HL-60 (cell line): Measurements from ENCODE around the gene HESX1.
A peak's percentile ranks its signal among the peaks of the same experiment; 100 is the strongest.

Experiments used
- DNase-seq, 2 experiments: peaks; one replicate each; pipeline ENCODE4 v3.0.0-alpha.2; 2010 to 2020; ENCODE audit warnings: low read depth in 1 of 2, low spot score in 1 of 2
- H3K27ac ChIP-seq: fragments of 250-450 bp; sonication (Bioruptor Pico); replicated peaks from 2 replicates; pipeline ENCODE4 v1.5.1; 2020; ENCODE audit warnings: mild to moderate bottlenecking, moderate library complexity
- H3K27me3 ChIP-seq: fragments of 250-450 bp; sonication (Bioruptor Pico); 2 replicates; pipeline ENCODE4 v1.5.1; 2021; ENCODE audit warnings: mild to moderate bottlenecking, moderate library complexity; ENCODE audit not compliant: insufficient read depth, poor library complexity, severe bottlenecking
- H3K4me3 ChIP-seq: replicated peaks from 2 replicates; pipeline ENCODE4 v1.5.1; 2011; ENCODE audit warnings: mild to moderate bottlenecking, control low read depth, low read length; ENCODE audit not compliant: insufficient read depth
- CTCF ChIP-seq: IDR thresholded peaks from one replicate; pipeline ENCODE4 v1.5.1; 2011; ENCODE audit warnings: low read length, control low read depth, inconsistent platforms; ENCODE audit not compliant: insufficient read depth
- GABPA ChIP-seq: IDR thresholded peaks from 2 replicates; pipeline ENCODE4 v1.6.1; 2012; ENCODE audit warnings: low read depth
- POLR2AphosphoS5 ChIP-seq: IDR thresholded peaks from 2 replicates; pipeline ENCODE4 v1.6.1; 2012; ENCODE audit warnings: low read depth
- REST ChIP-seq: IDR thresholded peaks from 2 replicates; pipeline ENCODE4 v1.6.1; 2012; ENCODE audit warnings: low read depth; ENCODE audit not compliant: insufficient replicate concordance
- SPI1 ChIP-seq: IDR thresholded peaks from 2 replicates; pipeline ENCODE4 v1.6.1; 2012; ENCODE audit warnings: low read depth, mild to moderate bottlenecking, borderline replicate concordance

Gene HESX1

DNA sequence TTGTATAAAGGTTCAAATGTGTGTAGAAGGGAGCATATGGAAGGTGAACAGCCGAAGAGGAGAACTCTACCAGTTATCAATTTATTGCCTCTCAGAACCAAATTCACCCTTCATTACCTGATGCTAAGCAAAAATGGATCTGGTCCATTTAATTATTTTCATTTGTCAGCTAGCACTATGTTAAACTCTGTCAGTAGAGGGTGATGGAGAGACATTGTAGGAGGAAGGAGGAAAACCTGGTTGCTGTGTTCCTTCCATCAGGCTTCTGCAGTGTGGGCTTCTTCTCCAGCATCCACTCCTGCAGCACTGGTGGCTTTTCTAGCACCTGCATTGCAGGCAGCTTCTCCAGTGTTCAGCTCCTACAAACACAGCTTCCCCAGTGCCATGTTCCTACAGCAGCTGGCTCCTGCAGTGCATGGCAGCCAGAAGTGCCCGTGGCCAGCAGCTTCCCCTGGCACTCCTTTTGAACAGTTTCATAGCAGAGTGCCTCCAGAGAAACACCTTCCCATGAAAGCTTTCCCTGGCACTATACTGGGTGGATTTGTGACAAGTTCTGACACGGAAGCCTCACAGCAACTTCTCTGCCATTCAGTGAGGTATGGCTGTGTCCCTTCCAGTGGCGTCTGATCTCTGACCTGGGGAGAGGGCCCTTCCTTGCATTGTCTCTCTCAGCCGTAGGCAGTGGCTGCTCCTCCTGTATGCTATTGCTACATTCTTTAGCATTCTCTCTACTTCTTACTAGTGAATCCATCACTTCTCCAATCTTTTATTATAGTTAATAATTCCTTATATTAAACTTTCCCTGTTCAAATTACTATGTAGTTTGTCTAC is 20.0 kb downstream of the HESX1 start:
- TF ChIP-seq REST (no peak), SPI1 (no peak), CTCF (peak; percentile 8), GABPA (no peak), POLR2AphosphoS5 (no peak)
- no peaks in the 10 kb centered on the region for H3K27me3 ChIP-seq

DNA sequence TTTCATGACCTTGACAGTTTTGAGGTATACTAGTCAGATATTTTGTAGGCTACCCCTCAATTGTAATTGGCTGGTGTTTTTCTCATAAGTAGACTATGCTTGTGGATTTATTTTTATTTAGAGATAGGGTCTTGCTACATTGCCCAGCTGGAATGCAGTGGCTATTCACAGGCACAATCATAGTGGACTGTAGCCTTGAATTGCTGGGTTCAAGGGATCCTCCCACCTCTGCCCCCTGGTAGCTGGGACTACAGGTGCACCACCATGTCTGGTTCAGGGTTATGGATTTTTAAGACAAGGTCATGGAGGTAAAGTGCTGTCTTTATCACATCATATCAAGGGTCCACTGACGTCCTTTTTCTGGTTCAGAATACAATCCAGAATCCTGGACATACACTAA is 23.7 kb downstream of the HESX1 start:
- TF ChIP-seq POLR2AphosphoS5: no peak
- no peak for TF ChIP-seq SPI1
- no peak for TF ChIP-seq GABPA
- no peak for TF ChIP-seq CTCF
- TF ChIP-seq REST: no peak
- Histone ChIP-seq H3K4me3 (no peak overlapping the region), H3K27ac (no peak overlapping the region), H3K27me3 (no peaks in the 10 kb centered on the region)
- no peak for DNase-seq

More for the DNA sequence above, 20.0 kb downstream of the HESX1 start:
- Histone ChIP-seq H3K4me3 (no peak overlapping the region), H3K27ac (no peak overlapping the region)
- no peak for DNase-seq

DNA sequence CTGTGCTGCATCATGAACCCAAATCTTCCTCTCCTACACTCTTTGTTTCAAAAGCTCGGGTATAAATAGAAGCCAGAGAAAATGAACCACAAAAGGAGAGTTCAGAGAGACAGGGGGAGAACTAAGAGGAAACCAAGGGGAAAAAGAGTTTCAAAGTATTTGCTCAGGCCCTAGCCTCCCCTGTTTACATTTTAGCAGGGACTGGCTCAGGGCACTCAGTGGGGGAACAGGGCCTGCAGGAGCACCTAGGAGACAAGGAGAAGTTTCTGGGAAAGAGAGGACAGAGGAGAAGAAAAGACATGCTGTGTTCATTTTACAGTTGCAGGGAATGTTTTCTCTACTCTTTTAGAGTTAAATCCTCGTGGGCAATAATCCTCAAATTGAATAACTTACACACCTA is 26.1 kb downstream of the HESX1 start:
- H3K4me3 ChIP-seq: no peak overlapping the region
- no peaks in the 10 kb centered on the region for H3K27me3 ChIP-seq
- no peak for DNase-seq
- no peak overlapping the region for H3K27ac ChIP-seq
- TF ChIP-seq SPI1: no peak
- TF ChIP-seq REST: no peak
- TF ChIP-seq POLR2AphosphoS5: no peak
- no peak for TF ChIP-seq GABPA
- TF ChIP-seq CTCF: no peak
